ENCODE data around the gene XRCC6.

The XRCC6 gene

DNA sequence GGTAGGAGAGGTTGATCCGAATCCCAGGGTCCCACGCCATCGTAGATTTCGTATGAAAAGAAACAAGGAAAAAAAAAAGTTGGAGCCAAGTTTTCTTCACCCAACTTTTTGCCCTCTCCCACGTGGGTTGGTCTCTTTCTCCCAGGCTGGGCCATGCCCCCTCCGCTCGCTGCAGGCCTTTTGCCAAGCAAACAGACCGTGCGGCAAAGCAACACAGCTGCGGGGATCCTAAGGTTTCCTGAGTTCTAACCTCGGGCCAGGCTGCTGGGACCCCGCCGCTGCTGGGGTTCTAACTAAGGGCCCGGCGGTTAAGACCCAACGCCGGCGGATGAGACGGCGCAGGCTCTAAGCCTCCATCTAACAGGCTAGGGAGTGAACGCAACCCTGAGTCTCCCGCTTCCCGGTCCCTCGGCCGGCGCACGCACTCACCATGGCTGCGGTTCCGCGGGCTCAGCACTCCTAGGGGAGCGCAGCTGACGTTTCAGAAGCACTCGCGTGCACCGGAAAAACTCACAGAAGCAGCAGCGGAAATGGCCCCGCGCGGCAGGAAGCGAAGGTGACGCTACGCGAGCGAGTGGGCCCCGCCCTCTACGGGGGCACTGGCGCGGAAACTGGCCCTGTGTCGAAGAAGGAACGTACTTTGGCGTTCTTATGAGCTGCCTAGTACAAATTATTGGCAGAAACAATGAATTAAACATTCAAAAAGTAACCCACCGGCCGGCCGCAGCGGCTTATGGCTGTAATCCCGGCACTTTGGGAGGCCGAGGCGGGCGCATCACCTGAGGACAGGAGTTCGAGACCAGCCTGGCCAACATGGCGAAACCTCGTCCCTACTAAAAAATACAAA lies 67.5 kb downstream of the XRCC6 start, which contains the start of gene SNU13:
Gene SNU13, minus strand, starts transcription at position 503 of the 847 bp plus-strand sequence. Its CDS starts 71 bp downstream, at position 432.
- peak; percentile 90 for DNase-seq

DNA sequence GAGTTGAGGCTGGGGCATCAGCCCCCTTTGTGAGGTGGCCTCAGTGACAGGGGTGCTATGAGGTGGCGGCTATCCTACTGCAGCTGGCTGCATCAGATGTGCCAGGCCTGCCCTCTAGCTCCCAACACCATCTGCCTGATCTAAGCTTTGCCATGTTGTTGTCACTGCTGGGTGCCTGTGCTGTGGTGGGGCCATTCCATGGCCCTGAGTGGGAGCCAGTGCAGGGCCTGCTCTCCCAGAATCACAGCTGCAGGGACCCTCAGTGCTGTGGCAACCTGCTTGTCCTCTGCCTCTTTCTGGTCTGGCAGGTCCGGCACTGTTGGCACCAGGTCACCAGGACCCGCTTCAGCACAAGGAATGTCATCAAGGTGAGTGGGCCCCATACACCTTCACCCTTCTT lies 69.4 kb downstream of the XRCC6 start:
- no peak for DNase-seq

DNA sequence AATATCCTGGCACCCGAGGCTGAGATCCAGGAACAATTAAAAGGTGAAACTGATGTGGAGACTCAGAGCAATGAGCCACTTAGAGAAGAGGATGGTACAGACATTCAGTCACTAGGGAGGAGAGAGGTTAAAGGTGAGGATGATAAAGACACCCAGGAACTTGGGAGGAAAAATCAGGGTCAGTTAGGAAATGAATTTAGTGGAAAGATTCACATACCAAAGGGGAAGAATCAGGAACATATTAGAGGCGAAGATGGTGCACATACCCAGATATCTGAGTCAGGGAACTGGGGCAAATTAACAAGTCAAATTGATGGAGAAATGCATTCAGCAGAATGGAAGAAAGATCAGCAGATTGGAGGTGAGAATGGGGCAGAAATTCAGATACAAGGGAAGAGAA lies 74.1 kb downstream of the XRCC6 start:
- no peak for DNase-seq

DNA sequence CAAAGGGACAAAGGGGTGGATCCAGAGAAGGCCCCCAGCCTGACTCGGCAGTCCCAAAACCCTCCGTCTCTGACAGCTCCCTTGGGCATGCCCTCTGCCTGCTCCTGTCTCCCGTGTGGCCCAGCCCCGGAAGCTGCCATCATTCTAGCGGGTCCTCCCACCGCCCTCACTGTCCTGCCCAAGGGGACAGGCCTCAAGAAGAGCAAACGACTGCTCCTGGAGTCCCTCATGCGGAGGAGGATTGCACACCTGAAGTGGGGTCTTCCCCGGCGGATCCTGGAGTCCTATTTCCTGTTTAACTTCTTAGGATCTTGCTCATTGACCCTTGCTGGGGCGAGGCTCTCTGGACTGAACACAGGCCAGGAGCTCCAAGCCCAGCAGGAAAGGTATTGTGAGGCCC lies 75.6 kb downstream of the XRCC6 start:
- DNase-seq, result no peak

DNA sequence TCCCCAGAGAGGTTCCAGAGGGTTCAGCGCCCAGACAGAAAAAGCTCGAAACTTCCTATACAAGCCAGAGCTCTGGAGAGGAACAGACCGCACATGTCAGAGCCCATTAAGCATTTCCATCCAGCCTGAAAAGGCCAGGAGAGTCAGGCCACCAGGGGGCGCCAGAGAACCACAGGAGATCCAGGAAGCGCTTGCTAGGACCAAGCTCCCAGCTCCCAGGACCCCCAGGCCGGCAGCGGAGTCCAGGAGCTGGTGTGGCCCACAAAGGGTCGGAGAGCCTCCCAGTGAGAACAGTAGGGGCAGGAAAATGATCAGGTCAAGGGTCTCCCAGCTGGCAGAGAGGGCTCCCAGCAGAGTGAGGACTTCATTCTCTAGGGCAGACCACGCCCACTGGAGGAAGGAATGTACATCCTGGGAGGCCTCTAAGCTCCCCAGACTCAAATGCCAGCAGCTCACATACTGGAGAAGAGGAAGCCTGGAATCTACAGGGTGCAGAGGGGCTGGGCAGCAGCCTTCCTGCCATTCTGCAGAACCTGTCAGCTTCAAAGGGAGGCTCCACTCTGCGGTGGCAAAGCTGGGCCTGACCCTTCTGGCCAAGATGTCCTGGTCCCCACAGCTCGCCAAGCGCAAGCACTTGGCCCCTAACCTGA lies 76.2 kb downstream of the XRCC6 start:
- peak; percentile 96 for DNase-seq

DNA sequence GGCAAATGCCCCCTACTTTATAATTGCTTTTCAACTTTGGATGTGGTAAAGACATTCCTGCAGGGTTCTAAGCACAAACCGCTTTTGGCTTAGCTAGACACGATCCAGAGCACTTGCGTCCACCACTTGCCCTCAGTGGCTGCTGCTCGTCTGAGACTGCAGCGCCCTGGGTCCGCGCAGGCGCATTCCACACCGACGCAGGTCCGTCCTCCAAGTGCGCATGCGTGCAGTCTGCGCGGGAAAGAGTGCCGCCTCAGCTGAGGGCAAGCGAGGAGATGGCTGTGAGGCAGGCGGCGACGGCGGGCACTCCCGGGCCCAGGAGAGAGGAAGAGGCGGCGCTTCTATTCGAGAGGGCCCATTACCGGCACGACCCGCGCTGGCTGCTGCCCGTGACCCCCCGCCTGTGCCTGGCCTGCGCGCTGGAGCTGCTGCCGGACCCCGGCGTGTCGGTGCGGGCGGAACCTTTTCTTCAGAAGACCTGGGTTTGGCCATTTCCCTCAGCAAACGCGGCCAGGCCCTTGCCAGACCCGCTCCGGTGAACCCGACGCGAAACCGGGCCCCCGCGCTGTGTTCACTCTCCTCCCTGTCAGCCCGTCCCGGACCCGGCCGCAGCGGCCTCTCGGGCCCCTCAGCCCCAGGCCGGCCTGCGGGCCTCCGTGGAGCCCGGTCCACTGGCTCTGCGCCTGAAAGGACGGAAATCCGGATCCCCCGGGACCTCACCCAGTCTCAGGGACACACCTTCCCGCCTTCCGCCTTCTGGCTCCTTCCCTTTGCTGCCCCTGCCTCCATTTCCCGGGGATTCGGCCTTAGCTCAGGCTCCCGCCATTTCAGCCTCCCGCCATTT lies 78.4 kb downstream of the XRCC6 start, which contains the start of gene MEI1:
Gene MEI1, plus strand, starts transcription at position 240 of the 844 bp plus-strand sequence. Its CDS starts 36 bp downstream, at position 276.
- DNase-seq, result peak; percentile 89

DNA sequence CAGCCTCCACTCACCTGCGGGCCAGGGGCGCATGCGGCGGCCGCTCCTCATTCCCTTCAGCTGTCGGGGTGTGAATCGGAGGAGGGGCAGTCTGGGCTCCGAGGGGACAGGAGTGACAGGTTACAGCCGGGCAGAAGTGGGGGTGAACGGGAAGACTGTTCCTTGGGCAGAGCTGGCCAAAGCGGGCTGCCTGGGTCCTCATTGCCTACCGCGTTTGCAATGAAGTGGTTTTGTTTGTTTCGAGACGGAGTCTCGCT lies 78.9 kb downstream of the XRCC6 start:
- DNase-seq, result no peak

DNA sequence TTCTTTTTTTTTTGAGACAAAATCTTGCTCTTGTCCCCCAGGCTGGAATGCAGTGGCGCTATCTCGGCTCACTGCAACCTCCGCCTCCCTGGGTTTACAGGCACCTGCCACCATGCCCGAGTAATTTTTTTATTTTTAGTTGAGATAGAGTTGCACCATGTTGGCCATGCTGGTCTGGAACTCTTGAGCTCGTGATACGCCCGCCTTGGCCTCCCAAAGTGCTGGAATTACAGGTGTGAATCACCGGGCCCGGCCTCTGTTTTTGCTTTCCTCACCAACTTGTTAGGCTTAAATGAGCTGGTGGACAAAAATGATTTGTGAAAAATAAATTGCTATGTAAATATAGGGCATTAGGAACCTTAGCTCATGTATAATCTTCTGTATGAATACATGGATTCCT lies 81.7 kb downstream of the XRCC6 start:
- DNase-seq, result no peak

DNA sequence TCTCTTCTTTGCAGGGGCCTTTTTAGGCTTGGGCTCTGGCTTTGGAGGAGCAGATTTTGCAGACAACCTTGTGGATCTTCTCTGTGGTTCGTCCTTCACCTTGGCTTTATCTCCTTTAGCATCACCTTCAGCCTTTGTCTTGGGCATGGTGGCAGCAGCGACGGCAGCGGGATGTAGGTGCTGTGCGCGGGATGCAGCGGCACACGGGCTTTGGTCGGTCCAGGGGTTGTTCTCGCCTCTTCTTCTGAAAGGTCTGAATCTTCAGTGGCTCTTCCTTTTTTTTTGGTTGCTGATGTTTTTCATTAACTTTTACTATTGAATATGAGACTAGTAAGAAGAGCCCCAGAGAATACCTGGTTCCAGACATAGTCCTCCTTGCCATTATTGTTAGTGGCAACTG lies 88.2 kb downstream of the XRCC6 start:
- no peak for DNase-seq

DNA sequence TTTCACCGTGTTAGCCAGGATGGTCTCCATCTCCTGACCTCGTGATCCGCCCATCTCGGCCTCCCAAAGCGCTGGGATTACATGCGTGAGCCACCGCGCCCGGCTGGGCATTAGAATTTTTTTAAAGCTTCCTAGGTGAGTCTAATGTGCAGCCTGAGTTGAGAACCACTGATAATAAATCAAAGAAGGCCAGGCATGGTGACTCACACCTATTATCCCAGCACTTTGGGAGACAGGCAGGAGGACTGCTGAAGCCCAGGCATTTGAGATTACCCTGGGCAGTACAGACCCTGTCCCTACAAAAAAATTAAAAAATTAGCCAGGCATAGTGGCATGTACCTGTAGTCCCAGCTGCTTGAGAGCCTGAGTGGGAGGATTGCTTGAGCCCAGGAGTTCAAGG lies 91.9 kb downstream of the XRCC6 start:
- DNase-seq, result no peak
